ENCODE data around the gene CLEC16A.
A peak's percentile ranks its signal among the peaks of the same experiment; 100 is the strongest.

Gene CLEC16A

DNA sequence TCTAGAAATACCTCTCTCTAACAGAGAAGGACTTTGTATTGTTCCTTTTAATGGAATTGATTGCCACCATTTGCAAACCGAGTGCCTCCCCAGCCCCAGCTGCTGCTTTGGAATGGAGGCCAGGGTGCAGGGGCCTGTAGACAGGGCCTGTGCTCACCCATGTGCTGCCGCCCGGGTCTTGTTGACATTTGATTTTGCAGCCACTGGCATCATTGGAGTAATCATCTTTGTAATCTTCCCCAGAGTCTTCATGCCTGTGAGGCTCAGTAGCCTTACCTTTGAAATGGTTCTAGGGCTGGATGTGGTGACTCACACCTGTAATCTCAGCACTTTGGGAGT lies 119.8 kb downstream of the CLEC16A start:
- DNase-seq: no peak

GRCh38 chr16:11064851-11065250 lies 120.5 kb downstream of the CLEC16A start:
- no peak for DNase-seq

DNA sequence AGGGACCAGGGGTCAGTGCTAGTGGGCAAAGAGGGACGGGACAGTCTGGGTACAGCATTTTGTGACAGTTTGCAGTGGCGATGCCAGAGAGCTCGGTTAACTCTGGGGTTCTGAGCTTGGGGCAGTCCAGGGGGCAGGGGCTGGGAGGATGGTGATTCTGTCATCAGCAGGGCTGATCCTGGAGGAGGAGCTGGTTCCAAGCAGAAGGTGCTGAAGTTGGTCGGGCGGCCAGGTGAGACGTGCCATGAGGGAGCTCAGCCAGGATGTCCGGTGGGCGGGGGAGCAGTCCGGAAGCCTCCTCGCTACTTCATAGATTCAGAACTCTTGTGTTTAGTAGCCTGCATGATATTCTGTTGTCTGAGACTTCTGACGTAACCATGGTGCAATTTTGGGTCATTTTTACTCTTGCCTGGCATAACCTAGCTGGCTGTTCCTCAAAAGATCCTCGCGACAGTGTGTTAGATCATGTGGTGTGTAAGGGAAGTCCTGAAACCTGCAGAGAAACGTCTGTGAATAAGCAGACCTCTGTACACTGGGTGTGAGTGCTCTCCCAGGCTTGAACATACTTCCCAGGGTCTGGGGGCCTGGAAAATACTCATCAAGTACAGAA lies 122.0 kb downstream of the CLEC16A start:
- DNase-seq: no peak

DNA sequence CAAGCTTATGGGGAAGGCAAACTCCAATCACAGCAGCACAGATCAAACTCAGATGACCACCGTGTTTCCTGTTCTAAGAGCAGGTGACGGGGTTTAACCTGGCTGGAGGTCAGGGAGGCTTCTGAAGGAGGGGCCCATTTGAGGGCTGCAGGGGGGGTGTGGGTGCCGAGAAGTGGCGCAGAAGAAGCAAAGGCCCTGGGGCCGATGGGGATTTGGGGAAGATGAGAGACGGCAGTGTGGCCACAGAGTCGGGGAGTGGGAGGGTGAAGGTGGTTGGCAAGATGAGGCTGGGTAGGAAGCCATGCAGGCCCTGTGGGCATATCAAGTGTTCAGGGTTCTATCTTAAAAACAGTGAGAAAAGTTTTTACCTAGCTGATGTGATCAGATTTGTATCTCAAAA lies 122.9 kb downstream of the CLEC16A start:
- no peak for DNase-seq

GRCh38 chr16:11067697-11068141 lies 123.4 kb downstream of the CLEC16A start:
- no peak for DNase-seq

GRCh38 chr16:11071829-11072228 lies 127.5 kb downstream of the CLEC16A start:
- no peak for DNase-seq

DNA sequence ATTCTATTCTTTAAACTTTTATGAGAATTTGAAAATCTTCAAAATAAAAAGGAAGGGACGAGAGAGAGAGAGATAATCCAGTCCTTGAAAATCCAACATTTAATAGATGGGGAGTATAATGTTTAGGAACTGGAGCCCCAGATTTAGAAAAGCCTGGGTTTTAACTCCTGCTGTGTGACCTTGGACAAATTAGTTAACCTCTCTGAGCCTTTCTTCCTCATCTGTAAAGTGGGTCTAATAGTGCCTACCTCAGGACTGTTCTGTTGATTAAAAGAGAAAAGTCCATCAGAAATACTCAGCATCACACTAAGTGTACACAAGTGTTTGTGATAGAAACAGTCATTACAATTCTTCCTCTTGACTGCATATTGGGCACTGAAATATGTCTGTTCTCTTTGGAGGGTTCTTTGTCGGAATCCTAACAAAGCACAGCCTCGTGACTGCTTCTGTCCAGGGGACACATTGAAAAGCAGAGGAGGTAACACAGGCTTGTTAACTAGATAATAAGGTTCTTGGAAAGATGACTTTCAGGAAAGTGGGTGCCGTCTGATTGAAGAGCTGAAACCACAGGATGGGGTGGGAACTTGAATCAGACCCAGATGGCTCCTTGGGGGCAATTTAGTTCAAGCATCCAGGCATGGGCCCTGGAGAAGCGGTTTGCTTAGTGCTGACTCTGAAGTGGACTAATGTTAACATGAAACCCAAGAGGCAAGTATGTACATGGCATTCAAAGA lies 128.2 kb downstream of the CLEC16A start:
- no peak for DNase-seq

DNA sequence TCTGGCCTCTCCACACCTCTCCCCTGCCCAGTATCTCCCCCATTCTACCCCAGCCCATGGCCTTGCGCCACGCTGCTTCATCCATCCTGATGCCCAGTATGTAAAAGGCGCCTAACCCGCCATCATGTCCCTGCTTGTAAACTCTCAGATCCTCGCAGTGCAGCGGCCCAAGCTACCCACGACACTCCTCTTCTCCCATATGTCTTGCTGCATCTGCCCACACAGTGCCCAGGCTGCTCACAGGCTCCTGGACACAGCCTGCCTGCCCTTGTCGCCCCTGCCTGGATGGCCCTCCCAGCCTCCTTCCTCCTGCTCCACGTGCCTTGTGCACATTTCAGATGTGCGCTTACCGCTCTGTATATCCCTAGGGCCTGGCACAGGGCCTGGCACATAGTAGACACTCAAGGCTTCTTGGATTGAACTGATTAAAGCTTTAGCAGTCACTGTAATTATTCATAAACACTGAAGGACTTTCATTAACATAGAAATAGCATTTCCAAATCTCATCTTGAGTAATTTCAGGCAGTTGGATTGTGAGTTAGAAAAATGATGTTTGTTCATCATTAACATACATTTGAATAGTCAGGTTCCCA lies 129.1 kb downstream of the CLEC16A start:
- DNase-seq: no peak

GRCh38 chr16:11074131-11074530 lies 129.8 kb downstream of the CLEC16A start:
- no peak for DNase-seq

- no peak for DNase-seq
Observed at GRCh38 chr16:11075163-11075562, 130.8 kb downstream of the CLEC16A start.

DNA sequence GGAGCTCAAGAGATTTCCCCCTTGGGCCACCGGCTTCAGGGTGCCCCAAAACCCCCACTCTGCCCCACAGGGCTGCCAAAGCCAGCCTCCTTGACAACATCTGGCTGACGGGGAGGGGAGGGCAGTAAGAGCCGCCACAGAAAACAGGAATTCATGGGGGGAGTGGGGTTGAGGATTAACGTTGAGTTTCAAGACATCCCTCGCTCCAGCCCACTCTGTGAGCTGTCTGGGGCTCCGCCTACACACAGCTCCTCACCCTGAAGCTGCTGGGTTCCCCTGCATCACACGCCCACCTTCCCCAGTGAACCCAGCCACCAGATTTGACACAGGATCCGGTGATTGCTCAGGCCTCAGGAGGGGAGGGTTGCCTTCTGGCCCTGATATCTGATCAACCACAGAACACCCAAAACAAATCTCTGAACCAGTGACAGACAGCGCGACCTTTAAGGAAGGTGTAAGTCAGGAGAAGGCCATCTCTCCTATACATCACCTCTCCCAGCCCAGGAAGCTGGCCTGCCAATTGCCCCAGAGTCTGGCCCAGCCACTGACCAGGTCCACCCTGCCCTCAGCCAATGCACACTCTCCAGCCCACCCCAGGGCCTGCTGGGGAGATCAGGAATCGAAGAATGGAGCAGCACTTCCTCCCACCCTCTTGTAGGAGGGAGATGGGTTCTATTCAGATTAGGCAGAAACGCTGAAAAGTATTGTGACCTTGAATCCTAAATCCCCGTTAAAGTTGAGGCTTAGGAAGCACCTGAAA lies 132.1 kb downstream of the CLEC16A start:
- peak; percentile 87 for DNase-seq

GRCh38 chr16:11078812-11079459 lies 134.6 kb downstream of the CLEC16A start:
- no peak for DNase-seq

DNA sequence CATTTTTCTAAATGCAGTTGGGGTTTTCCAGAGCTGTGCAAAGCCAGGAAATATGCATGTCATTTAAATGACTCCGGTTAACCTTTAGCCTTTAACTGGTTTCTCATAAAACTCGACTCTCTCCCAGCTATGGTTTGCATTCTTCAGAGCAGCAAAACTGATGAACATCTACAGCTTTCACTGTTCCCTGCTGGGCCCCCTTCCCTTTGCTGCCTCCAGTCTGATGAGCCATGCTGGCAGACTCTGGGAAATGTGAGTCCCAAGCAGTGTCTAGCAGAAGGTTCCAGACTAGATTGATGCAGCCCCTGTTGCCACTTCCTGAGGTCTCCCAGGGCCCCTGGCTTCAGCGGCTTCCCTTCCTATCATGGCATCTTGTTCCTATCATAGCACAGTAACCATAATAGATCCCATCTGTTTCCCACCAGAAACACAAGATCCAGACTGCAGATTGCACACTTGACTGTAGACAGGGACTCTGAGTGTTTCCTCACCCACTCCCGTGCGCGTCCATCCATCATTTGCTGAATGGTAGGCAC lies 135.4 kb downstream of the CLEC16A start:
- no peak for DNase-seq

DNA sequence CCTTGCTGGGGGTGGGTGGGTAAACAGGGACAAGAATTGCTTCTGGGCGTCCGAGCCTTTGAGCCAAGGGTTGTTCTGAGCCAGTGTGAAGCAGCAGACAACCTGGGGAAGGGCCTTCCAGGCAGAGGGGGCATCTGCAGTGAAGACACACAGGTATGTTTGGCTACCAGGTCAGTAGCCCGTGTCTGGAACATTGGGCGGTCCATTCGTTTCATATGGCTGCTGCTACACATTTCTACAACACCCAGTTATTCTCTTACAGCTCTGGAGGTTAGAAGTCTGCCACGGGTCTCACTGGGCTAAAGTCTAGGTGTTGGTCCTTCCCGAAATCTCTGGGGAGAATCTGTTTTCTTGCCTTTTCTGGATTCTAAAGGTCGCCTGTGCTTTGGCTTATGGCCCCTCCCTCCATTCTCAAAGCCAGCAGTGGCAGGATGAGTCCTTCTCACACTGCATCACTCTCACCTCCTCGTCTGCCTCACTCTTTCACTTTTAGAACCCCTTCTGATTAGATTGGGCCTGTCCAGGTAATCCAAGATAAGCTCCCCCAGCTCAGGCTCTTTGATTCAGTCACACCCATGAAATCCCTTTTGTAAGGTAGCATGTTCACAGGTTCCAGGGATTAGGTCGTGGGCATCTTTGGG lies 136.1 kb downstream of the CLEC16A start:
- no peak for DNase-seq

GRCh38 chr16:11080999-11081630 lies 136.8 kb downstream of the CLEC16A start:
- peak; percentile 53 for DNase-seq

- no peak for DNase-seq
Observed at GRCh38 chr16:11082108-11082859, 137.9 kb downstream of the CLEC16A start.

DNA sequence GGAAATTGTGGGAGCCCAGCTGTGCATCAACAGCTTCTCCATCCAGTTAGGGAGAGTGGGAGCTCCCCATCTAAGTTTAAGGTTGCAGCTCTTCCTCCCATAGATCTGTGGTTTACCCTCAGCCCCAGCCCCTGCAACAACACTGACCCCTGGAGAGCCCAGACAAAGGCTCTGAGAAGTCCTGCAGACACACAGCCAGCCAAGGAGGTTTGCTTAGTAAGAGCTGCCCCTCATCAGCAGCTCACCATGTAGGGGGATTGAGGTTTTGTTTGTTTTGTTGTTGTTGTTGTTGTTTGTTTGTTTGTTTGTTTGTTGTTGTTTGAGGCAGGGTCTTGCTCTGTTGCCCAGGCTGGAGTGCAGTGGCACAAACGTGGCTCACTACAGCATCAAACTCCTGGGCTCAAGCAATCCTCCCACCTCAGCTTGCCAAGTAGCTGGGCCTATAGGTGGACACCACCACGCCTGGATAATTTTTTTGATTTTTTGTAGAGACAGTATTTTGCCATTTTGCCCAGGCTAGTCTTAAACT lies 138.6 kb downstream of the CLEC16A start:
- no peak for DNase-seq

- DNase-seq: no peak
Observed at GRCh38 chr16:11084484-11084875, 140.1 kb downstream of the CLEC16A start.

GRCh38 chr16:11084876-11085485 lies 140.6 kb downstream of the CLEC16A start:
- DNase-seq: no peak

DNA sequence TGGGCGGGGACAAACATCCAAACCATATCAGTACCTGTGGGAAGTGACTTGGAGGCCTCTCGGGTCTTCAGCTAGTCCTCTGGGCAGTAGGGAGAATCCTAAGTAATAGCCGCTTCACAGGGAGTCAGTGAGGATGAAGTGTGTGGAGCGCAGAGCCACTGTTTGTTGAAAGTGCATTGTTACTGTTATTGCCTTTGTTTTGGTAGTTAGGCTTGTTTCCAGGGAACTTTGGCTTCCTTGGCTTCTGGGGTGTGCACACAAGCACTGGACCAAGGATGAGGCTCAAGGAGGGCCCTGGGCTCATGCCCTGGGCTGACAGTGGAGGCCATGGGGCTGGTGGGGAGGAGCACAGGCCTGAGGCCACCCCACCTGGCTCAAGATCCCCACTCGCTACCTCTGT lies 141.6 kb downstream of the CLEC16A start:
- no peak for DNase-seq

Data from activated CD8-positive, alpha-beta memory T cell treated with anti-CD3 and anti-CD28 coated beads, Interleukin-2, amount 50 U/mL, for 48 hours (primary cell).